Posterior cingulate gyrus (tissue), 11 donors: Measurements from ENCODE around the gene PRKD1.

Experiments
- DNase-seq, 10 donors: peaks; one replicate each; pipeline versions ENCODE4 v3.0.0 to v3.0.0-alpha.2; 2020 to 2021; ENCODE audit warnings: mixed read lengths in 3 of 10
- intact Hi-C: fragments of 100-400 bp; cut with DNase I; formaldehyde crosslinking; loops from one replicate; pipeline ENCODE4 v1.15.1; 2023

PRKD1 gene

GRCh38 chr14:29927376-29928116, at the start of gene PRKD1:
PRKD1 (minus strand) TSS chr14:29927847.
- intact Hi-C loops, result loop anchor here (10.0 kb wide), 1 partner anchor 113 kb away; no protein-coding TSS in a partner anchor
- DNase-seq, result peak; percentile 41 to 94 (median 50)

GRCh38 chr14:29971101-29971500, 43.5 kb upstream of the PRKD1 start:
- intact Hi-C loops, result no loop called here
- peak in 2 of 10 donors; percentile 29 to 62 for DNase-seq

GRCh38 chr14:29955087-29955486, 27.4 kb upstream of the PRKD1 start:
- intact Hi-C loops, result no loop called here
- no peak for DNase-seq

- no peak for DNase-seq
- intact Hi-C loops, result no loop called here
These were observed 25.9 kb upstream of the PRKD1 start for GRCh38 chr14:29953501-29953900.

- no peak for DNase-seq
- intact Hi-C loops, result no loop called here
These were observed 16.4 kb upstream of the PRKD1 start for GRCh38 chr14:29944091-29944490.

- intact Hi-C loops, result no loop called here
These were observed 13.8 kb upstream of the PRKD1 start for GRCh38 chr14:29941401-29941800.

GRCh38 chr14:29940482-29940881, 12.8 kb upstream of the PRKD1 start:
- intact Hi-C loops, result no loop called here
- no peak for DNase-seq

More at GRCh38 chr14:29941401-29941800, 13.8 kb upstream of the PRKD1 start:
- DNase-seq, result no peak

GRCh38 chr14:29937116-29937515, 9.5 kb upstream of the PRKD1 start:
- DNase-seq, result no peak
- intact Hi-C loops, result no loop called here

- intact Hi-C loops, result no loop called here
- DNase-seq, result no peak
These were observed 2.6 kb upstream of the PRKD1 start for GRCh38 chr14:29930283-29930682.

GRCh38 chr14:29928117-29928640, 532 bp upstream of the PRKD1 start:
- intact Hi-C loops, result loop anchor here (10.0 kb wide), 1 partner anchor 113 kb away; no protein-coding TSS in a partner anchor
- no peak for DNase-seq

- peak; percentile 31 to 92 (median 47) for DNase-seq
- intact Hi-C loops, result loop anchor here (10.0 kb wide), 1 partner anchor 112 kb away; no protein-coding TSS in a partner anchor
These were observed 809 bp downstream of the PRKD1 start for GRCh38 chr14:29926701-29927375.

- no peak for DNase-seq
- intact Hi-C loops, result loop anchor here (10.0 kb wide), 1 partner anchor 111 kb away; no protein-coding TSS in a partner anchor
These were observed 1.4 kb downstream of the PRKD1 start for GRCh38 chr14:29926228-29926627.

GRCh38 chr14:29925736-29926135, 1.9 kb downstream of the PRKD1 start:
- intact Hi-C loops, result loop anchor here (10.0 kb wide), 1 partner anchor 111 kb away; no protein-coding TSS in a partner anchor

GRCh38 chr14:29925101-29925722, 2.4 kb downstream of the PRKD1 start:
- intact Hi-C loops, result loop anchor here (10.0 kb wide), 1 partner anchor 110 kb away; no protein-coding TSS in a partner anchor
- no peak for DNase-seq

More at GRCh38 chr14:29925736-29926135, 1.9 kb downstream of the PRKD1 start:
- no peak for DNase-seq

- DNase-seq, result no peak
- intact Hi-C loops, result loop anchor here (10.0 kb wide), 1 partner anchor 105 kb away; no protein-coding TSS in a partner anchor
These were observed 7.8 kb downstream of the PRKD1 start for GRCh38 chr14:29919845-29920244.

GRCh38 chr14:29918981-29919380, 8.7 kb downstream of the PRKD1 start:
- intact Hi-C loops, result no loop called here
- DNase-seq, result no peak

- intact Hi-C loops, result no loop called here
- DNase-seq, result no peak
These were observed 14.1 kb downstream of the PRKD1 start for GRCh38 chr14:29913566-29913965.

- DNase-seq, result no peak
- intact Hi-C loops, result no loop called here
These were observed 15.8 kb downstream of the PRKD1 start for GRCh38 chr14:29911810-29912209.

- intact Hi-C loops, result no loop called here
- DNase-seq, result peak in 1 of 10 donors; percentile 53
These were observed 18.7 kb downstream of the PRKD1 start for GRCh38 chr14:29908652-29909577.
